ENCODE measurements around the gene UBE2L3.

- TF ChIP-seq POLR2A (IDR thresholded peaks at IDR 0.05): no peak
- no peak for TF ChIP-seq CTCF (IDR thresholded peaks at IDR 0.05)
These were observed 66.0 kb downstream of the UBE2L3 start for GRCh38 chr22:21633481-21633880.

All from stomach (tissue), 4 donors.